ENCODE results near the gene KIAA0040.

Gene KIAA0040

DNA sequence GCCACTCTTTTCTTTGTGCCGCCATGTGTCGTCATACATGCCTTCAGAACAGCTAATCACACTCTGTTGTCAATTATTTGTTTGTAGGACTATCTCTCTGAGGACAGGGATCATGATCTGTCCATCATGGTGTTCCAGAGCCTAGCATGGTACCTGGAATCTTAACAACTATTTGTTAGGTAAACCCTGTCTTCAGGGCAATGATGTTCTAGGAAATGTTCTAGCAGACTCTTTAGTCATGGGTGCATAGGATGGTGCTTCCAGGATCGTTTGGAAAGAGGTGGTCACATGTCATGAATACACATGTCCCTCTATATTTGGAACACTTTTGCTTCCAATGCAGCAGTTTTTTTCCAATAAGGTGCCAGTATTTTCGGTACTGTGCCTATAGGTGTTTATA, 18.2 kb upstream of the KIAA0040 start:
- H3K4me1 ChIP-seq (ENCODE audit: insufficient read depth, low read length), result no peaks in the 10 kb centered on the region

GRCh38 chr1:175209493-175209921, 16.9 kb upstream of the KIAA0040 start:
- H3K9me3 ChIP-seq (ENCODE audit: control insufficient read depth, insufficient read depth, low read length), result no peaks in the 10 kb centered on the region; the same call in 1 of the 2 replicates
- no peaks in the 10 kb centered on the region for H3K36me3 ChIP-seq (ENCODE audit: insufficient read depth, low read length)
- no peak overlapping the region for H3K9ac ChIP-seq (ENCODE audit: low read depth, low read length)
- no peaks in the 10 kb centered on the region for H3K4me1 ChIP-seq (ENCODE audit: insufficient read depth, low read length)

More for the DNA sequence above, 18.2 kb upstream of the KIAA0040 start:
- Histone ChIP-seq H3K9ac (ENCODE audit: low read depth, low read length) (no peak overlapping the region), H3K9me3 (ENCODE audit: control insufficient read depth, insufficient read depth, low read length) (no peaks in the 10 kb centered on the region; the same call in 1 of the 2 replicates), H3K36me3 (ENCODE audit: insufficient read depth, low read length) (no peaks in the 10 kb centered on the region)

- Histone ChIP-seq H3K9me3 (ENCODE audit: control insufficient read depth, insufficient read depth, low read length) (no peaks in the 10 kb centered on the region; the same call in 1 of the 2 replicates), H3K36me3 (ENCODE audit: insufficient read depth, low read length) (no peaks in the 10 kb centered on the region), H3K4me1 (ENCODE audit: insufficient read depth, low read length) (no peaks in the 10 kb centered on the region), H3K9ac (ENCODE audit: low read depth, low read length) (no peak overlapping the region)
Observed at GRCh38 chr1:175208773-175209492, 16.4 kb upstream of the KIAA0040 start.

DNA sequence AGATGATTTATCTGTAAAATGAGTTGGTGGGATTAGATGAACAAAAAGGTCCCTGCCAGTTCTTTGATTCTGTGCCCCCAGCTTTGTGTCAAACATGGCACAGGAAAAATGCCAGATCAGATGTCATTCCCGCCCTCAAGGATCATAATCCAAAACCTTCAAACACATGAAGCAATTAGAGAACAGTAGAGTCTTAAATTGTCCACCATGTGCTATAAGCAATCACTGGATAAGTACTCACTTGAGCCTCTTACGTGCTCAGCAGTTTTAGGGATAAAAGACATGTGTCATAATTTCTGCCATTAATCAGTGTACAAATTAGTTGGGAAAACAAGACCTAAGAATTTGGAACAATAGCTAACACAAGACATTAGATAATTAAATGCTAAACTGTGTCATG, 15.4 kb upstream of the KIAA0040 start:
- no peaks in the 10 kb centered on the region for H3K4me1 ChIP-seq (ENCODE audit: insufficient read depth, low read length)

GRCh38 chr1:175206687-175207086, 14.1 kb upstream of the KIAA0040 start:
- H3K9me3 ChIP-seq (ENCODE audit: control insufficient read depth, insufficient read depth, low read length), result no peaks in the 10 kb centered on the region
- H3K36me3 ChIP-seq (ENCODE audit: insufficient read depth, low read length), result no peaks in the 10 kb centered on the region
- no peaks in the 10 kb centered on the region for H3K4me1 ChIP-seq (ENCODE audit: insufficient read depth, low read length)
- H3K9ac ChIP-seq (ENCODE audit: low read depth, low read length), result no peak overlapping the region

More for the DNA sequence above, 15.4 kb upstream of the KIAA0040 start:
- Histone ChIP-seq H3K36me3 (ENCODE audit: insufficient read depth, low read length) (no peaks in the 10 kb centered on the region), H3K9ac (ENCODE audit: low read depth, low read length) (no peak overlapping the region), H3K9me3 (ENCODE audit: control insufficient read depth, insufficient read depth, low read length) (no peaks in the 10 kb centered on the region)

DNA sequence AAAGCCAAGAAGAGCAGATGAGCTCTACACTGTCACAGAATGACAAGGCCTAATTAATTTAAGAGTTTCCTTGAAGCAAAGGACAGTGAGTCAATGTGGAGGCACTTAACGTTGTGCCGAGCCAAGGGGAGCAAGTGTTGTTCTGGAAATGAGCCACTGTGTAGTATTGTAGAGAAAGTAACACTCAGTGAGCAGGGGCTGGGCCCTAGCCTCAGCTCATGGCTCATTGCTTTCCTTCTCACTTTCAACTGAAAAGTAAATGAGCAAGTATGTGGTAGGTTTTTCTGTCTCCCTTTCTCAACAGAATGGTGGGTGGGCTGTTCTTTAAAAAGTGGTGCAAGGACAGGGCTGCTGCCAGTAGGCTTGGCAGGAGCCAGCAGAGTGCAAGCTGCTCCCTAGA, 11.8 kb upstream of the KIAA0040 start:
- Histone ChIP-seq H3K9me3 (ENCODE audit: control insufficient read depth, insufficient read depth, low read length) (no peaks in the 10 kb centered on the region), H3K4me1 (ENCODE audit: insufficient read depth, low read length) (no peaks in the 10 kb centered on the region), H3K36me3 (ENCODE audit: insufficient read depth, low read length) (no peaks in the 10 kb centered on the region), H3K9ac (ENCODE audit: low read depth, low read length) (no peak overlapping the region)

GRCh38 chr1:175203570-175204068, 11.0 kb upstream of the KIAA0040 start:
- H3K9ac ChIP-seq (ENCODE audit: low read depth, low read length), result no peak overlapping the region
- no peaks in the 10 kb centered on the region for H3K9me3 ChIP-seq (ENCODE audit: control insufficient read depth, insufficient read depth, low read length)
- H3K36me3 ChIP-seq (ENCODE audit: insufficient read depth, low read length), result no peaks in the 10 kb centered on the region
- no peaks in the 10 kb centered on the region for H3K4me1 ChIP-seq (ENCODE audit: insufficient read depth, low read length)

DNA sequence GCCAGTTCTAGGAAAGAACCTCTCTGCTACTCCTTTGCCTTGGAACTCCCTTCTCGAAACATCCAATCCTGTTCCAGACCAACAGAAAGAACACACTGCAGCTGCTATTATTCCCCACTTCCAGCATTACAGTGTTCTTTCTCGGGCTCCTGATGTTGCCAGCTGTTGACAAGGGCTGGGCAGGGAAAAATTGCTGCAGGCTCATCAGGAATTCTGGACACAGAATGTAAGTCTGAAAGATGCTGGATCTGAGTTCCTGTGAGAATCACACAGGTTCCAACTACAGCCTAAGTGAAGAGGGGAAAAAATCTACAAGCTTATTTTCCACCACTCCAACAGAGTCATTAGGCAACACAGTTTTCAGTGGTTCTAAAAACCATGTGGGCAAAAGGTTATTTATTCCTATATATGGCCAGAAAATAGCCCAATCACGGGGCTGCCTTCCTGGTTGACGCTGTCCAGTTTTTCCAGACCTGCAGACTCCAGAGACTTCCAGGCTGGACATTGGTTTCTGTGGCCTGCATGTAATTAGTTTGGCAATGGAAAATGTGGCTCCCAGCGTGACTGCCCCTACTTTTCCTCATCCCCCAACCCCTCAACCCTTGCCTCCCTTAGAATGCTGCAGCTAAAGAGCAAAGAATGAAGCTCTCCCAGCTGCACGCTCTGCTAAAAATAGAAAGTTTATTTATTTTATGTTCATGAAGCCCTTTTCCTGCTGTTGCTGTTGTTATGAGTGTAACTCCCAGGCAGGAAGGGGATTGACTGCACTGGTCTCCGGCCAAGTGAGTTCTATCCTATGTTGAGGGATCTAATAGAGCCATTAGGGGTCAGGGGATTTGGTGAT, 8.3 kb upstream of the KIAA0040 start:
- H3K4me1 ChIP-seq (ENCODE audit: insufficient read depth, low read length), result no peaks in the 10 kb centered on the region; the same call in 1 of the 2 replicates
- no peaks in the 10 kb centered on the region for H3K36me3 ChIP-seq (ENCODE audit: insufficient read depth, low read length)
- H3K9me3 ChIP-seq (ENCODE audit: control insufficient read depth, insufficient read depth, low read length), result no peaks in the 10 kb centered on the region
- H3K9ac ChIP-seq (ENCODE audit: low read depth, low read length), result no peak overlapping the region

DNA sequence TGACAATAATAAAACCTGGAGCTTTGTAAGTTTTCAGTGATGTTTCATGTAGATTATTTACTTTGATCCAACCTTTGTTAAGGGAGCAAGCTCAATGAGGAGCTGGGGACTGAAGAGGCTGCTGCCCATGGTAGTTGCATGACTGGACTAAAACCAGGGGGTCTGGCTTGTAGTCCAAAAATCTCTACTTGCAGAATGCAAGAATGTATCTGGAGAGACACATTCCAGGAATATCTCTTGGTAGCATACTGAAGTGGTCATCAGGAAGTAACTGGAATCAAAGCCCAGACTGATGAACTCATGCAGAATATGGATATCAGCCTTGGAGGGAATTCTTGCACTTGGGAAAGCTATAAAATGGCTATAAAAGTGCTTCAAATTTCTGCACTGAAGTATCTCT, 5.8 kb upstream of the KIAA0040 start:
- H3K4me1 ChIP-seq (ENCODE audit: insufficient read depth, low read length), result no peaks in the 10 kb centered on the region; the same call in 1 of the 2 replicates
- no peaks in the 10 kb centered on the region for H3K36me3 ChIP-seq (ENCODE audit: insufficient read depth, low read length)
- H3K9ac ChIP-seq (ENCODE audit: low read depth, low read length), result no peak overlapping the region
- H3K9me3 ChIP-seq (ENCODE audit: control insufficient read depth, insufficient read depth, low read length), result no peaks in the 10 kb centered on the region

- no peaks in the 10 kb centered on the region; the same call in 1 of the 2 replicates for H3K4me1 ChIP-seq (ENCODE audit: insufficient read depth, low read length)
- no peak overlapping the region for H3K9ac ChIP-seq (ENCODE audit: low read depth, low read length)
- H3K36me3 ChIP-seq (ENCODE audit: insufficient read depth, low read length), result no peaks in the 10 kb centered on the region
- no peaks in the 10 kb centered on the region for H3K9me3 ChIP-seq (ENCODE audit: control insufficient read depth, insufficient read depth, low read length)
Observed at GRCh38 chr1:175197531-175197930, 5.0 kb upstream of the KIAA0040 start.

DNA sequence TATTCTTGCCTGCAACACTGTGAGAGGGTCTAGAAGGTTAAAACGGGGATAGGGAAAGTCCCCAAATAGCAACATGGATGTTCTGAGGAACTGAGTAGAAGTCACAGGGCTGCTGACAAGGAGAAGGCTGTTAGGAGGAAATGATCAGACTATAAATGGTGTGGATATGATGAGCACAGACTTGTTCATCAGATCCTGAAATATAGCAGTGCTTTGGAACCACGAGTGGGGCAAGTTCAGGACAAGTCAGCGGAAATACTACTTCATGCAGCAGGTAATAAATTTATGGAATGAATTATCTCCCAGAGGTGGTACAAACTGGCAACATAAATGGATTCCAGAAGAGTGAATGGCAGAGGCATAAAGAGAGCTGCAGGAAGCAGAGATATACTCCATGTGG, 3.2 kb upstream of the KIAA0040 start:
- H3K9ac ChIP-seq (ENCODE audit: low read depth, low read length), result no peak overlapping the region
- no peaks in the 10 kb centered on the region; the same call in 1 of the 2 replicates for H3K4me1 ChIP-seq (ENCODE audit: insufficient read depth, low read length)
- H3K36me3 ChIP-seq (ENCODE audit: insufficient read depth, low read length), result no peaks in the 10 kb centered on the region
- H3K9me3 ChIP-seq (ENCODE audit: control insufficient read depth, insufficient read depth, low read length), result no peaks in the 10 kb centered on the region

GRCh38 chr1:175195281-175195680, 2.7 kb upstream of the KIAA0040 start:
- Histone ChIP-seq H3K9me3 (ENCODE audit: control insufficient read depth, insufficient read depth, low read length) (no peaks in the 10 kb centered on the region), H3K36me3 (ENCODE audit: insufficient read depth, low read length) (no peaks in the 10 kb centered on the region), H3K4me1 (ENCODE audit: insufficient read depth, low read length) (no peaks in the 10 kb centered on the region; the same call in 1 of the 2 replicates), H3K9ac (ENCODE audit: low read depth, low read length) (no peak overlapping the region)

DNA sequence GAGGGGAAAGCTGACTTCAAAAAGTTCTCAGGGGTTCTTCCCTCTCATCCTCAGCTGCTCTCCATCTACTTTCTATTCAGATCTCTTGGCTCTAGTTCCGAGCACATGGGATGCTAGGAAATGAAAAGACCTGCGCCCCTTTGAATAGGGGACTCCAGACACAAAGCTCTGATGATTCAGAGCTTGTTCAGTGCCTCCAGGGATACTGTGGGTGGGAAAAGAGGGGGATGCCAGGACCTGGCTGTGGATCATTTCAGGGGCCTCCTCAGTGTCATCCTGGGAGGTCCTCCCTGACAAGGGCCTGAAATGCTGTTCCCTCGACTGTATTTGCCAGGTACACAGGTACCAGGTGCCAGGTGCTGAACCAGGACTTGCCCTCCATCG, 943 bp upstream of the KIAA0040 start:
- Histone ChIP-seq H3K9me3 (ENCODE audit: control insufficient read depth, insufficient read depth, low read length) (no peaks in the 10 kb centered on the region), H3K36me3 (ENCODE audit: insufficient read depth, low read length) (no peaks in the 10 kb centered on the region; the same call in 1 of the 2 replicates), H3K4me1 (ENCODE audit: insufficient read depth, low read length) (no peaks in the 10 kb centered on the region; the same call in 1 of the 2 replicates), H3K9ac (ENCODE audit: low read depth, low read length) (peak overlapping the region; percentile 92; the same call in 1 of the 2 replicates)

- Histone ChIP-seq H3K4me1 (ENCODE audit: insufficient read depth, low read length) (no peaks in the 10 kb centered on the region; the same call in 1 of the 2 replicates), H3K36me3 (ENCODE audit: insufficient read depth, low read length) (no peaks in the 10 kb centered on the region; the same call in 1 of the 2 replicates), H3K9me3 (ENCODE audit: control insufficient read depth, insufficient read depth, low read length) (no peaks in the 10 kb centered on the region), H3K9ac (ENCODE audit: low read depth, low read length) (peak overlapping the region; percentile 92)
Observed at GRCh38 chr1:175192111-175192629, 406 bp downstream of the KIAA0040 start.
